Cardiac septum (tissue), 1 donor: ENCODE results near the gene RBP4. TPM values are rescaled to one million over a fixed set of nuclear protein-coding genes. Genes with fewer than 3 reads are reported as not detected.

ENCODE experiments used
- total RNA-seq: library from RNA; stranded (reverse); fragmentation: NEBNext Ultra II Directional; extraction: Animal tissue kit (Norgen Biotek cat#: 25700); gene quantifications from one replicate; pipeline ENCODE4 v1.2.1, GENCODE V29; 2021
- donor health status: DM: no; HTN: no; CAD: no.

Gene RBP4
- total RNA-seq, 1 donor from 2014 or later, result 2.1 TPM

Other genes with a start within 250 kb of the RBP4 start
- 82.5 TPM for gene MYOF, start 118.9 kb downstream of the RBP4 start, total RNA-seq
- gene CEP55, start 104.6 kb downstream of the RBP4 start, total RNA-seq, result 0.13 TPM
- 0.08 TPM for gene FFAR4, start 34.6 kb downstream of the RBP4 start, total RNA-seq
- gene PDE6C, start 11.3 kb upstream of the RBP4 start, total RNA-seq, result not detected
- 21.1 TPM for gene FRA10AC1, start 101.4 kb upstream of the RBP4 start, total RNA-seq
- gene LGI1, start 156.7 kb upstream of the RBP4 start, total RNA-seq, result not detected